Gastrocnemius medialis (tissue), 4 donors: ENCODE results near the gene RSL24D1. TPM values are rescaled to one million over a fixed set of nuclear protein-coding genes. Genes with fewer than 3 reads are reported as not detected.
"Not testable (repeated sequence)": the region's sequence is repeated elsewhere in the genome, so short reads cannot be mapped to it uniquely, and the experiment has no call there.

Experiments
- ATAC-seq, 2 donors: fragments of 150-250 bp; one replicate each; pipeline ENCODE4 v1.9.1; 2016
- DNase-seq, 2 donors: peaks; one replicate each; pipeline ENCODE4 v3.0.0-alpha.2; 2019
- H3K27ac ChIP-seq, 4 donors: fragments of 200-600 bp; sonication (generic); 1 replicate in 1 of 4; 2 replicates in 3 of 4; pipeline ENCODE4 v1.5.1; 2016 to 2018; ENCODE audit warnings: mild to moderate bottlenecking in 2 of 4, moderate library complexity in 1 of 4
- H3K27me3 ChIP-seq, 3 donors: fragments of 200-600 bp; sonication (generic) in 2 of 3; 1 replicate in 1 of 3; 2 replicates in 2 of 3; pipeline versions ENCODE4 v1.5.1 to v1.6.0; 2016 to 2019; ENCODE audit warnings: mild to moderate bottlenecking in 1 of 3, moderate library complexity in 1 of 3
- H3K36me3 ChIP-seq, 2 donors: fragments of 200-600 bp; sonication (generic) in 1 of 2; one replicate each; pipeline ENCODE4 v1.5.1; 2017 to 2018
- H3K4me1 ChIP-seq, 2 donors: fragments of 200-600 bp; sonication (generic) in 1 of 2; one replicate each; pipeline ENCODE4 v1.5.1; 2016 to 2017; ENCODE audit warnings: mild to moderate bottlenecking in 2 of 2
- H3K4me3 ChIP-seq, 4 donors: fragments of 200-600 bp; sonication (generic) in 3 of 4; 1 replicate in 1 of 4; 2 replicates in 3 of 4; pipeline ENCODE4 v1.5.1; 2016 to 2019; ENCODE audit warnings: mild to moderate bottlenecking in 2 of 4
- H3K9me3 ChIP-seq, 3 donors: fragments of 200-600 bp; sonication (generic) in 2 of 3; 1 replicate in 1 of 3; 2 replicates in 2 of 3; pipeline ENCODE4 v1.5.1; 2016 to 2019
- CTCF ChIP-seq, 5 experiments: fragments of 450-650 bp in 3 of 5; fragments of 200-600 bp in 2 of 5; sonication (generic) in 2 of 5; IDR thresholded peaks in 4 of 5; conservative IDR thresholded peaks in 1 of 5; 1 replicate in 4 of 5; 2 replicates in 1 of 5; pipeline ENCODE4 v1.5.1; 2016 to 2019; ENCODE audit warnings: antibody characterized with exemption in 5 of 5, mild to moderate bottlenecking in 3 of 5, moderate library complexity in 3 of 5
- POLR2A ChIP-seq, 2 donors: fragments of 450-650 bp; IDR thresholded peaks; one replicate each; pipeline ENCODE4 v1.6.1; 2017; ENCODE audit warnings: antibody characterized with exemption in 2 of 2, mild to moderate bottlenecking in 2 of 2, moderate library complexity in 2 of 2
- in situ Hi-C, 4 donors: fragments of 200-750 bp; cut with MboI; loops; one replicate each; pipeline versions ENCODE4 v1.15.0 to v1.8.0; 2017; ENCODE audit warnings: low sequenced_read_pairs in 4 of 4
- intact Hi-C: fragments of 100-400 bp; cut with DNase I; formaldehyde crosslinking; loops from one replicate; pipeline ENCODE4 v1.15.1; 2023; ENCODE audit warnings: low total_unique reads
- total RNA-seq, 4 donors: library from RNA; depleted of rRNA; stranded (reverse); fragments of >200 nt; gene quantifications; one replicate each; pipeline versions ENCODE4 v1.1.0 to v1.2.3, GENCODE V29; 2016

The RSL24D1 gene
- total RNA-seq, 4 donors from 2014 or later: 36.8 to 53.3 (median 52.0) TPM

- in situ Hi-C loops (no loop called here), intact Hi-C loops (no loop called here)
- no peak overlapping the region for H3K27ac ChIP-seq
- no peak overlapping the region for H3K4me3 ChIP-seq
- ATAC-seq (no peak), DNase-seq (no peak)
- H3K36me3 ChIP-seq: no peaks in the 10 kb centered on the region
- H3K27me3 ChIP-seq: no peaks in the 10 kb centered on the region
- no peaks in the 10 kb centered on the region for H3K4me1 ChIP-seq
- no peaks in the 10 kb centered on the region for H3K9me3 ChIP-seq
- no peak for TF ChIP-seq POLR2A (IDR thresholded peaks at IDR 0.05)
- TF ChIP-seq CTCF (IDR thresholded peaks at IDR 0.05 in 4 of 5, conservative IDR thresholded peaks at IDR 0.05 in 1 of 5): no peak
Observed at GRCh38 chr15:55164284-55164683, 32.5 kb downstream of the RSL24D1 start.

GRCh38 chr15:55151631-55152030 lies 45.1 kb downstream of the RSL24D1 start:
- in situ Hi-C loops (no loop called here), intact Hi-C loops (no loop called here)
- H3K27me3 ChIP-seq: no peaks in the 10 kb centered on the region
- DNase-seq: no peak
- H3K4me1 ChIP-seq: no peaks in the 10 kb centered on the region
- no peak for ATAC-seq
- no peak overlapping the region for H3K4me3 ChIP-seq
- TF ChIP-seq CTCF (IDR thresholded peaks at IDR 0.05 in 4 of 5, conservative IDR thresholded peaks at IDR 0.05 in 1 of 5) (no peak), POLR2A (IDR thresholded peaks at IDR 0.05) (no peak)
- no peaks in the 10 kb centered on the region for H3K36me3 ChIP-seq
- H3K27ac ChIP-seq: no peak overlapping the region
- H3K9me3 ChIP-seq: no peaks in the 10 kb centered on the region

- H3K27me3 ChIP-seq, in situ Hi-C loops, ATAC-seq: not testable (repeated sequence)
Observed at GRCh38 chr15:55143132-55143531, 53.6 kb downstream of the RSL24D1 start.

GRCh38 chr15:55133972-55134371 lies 62.8 kb downstream of the RSL24D1 start:
- intact Hi-C loops (no loop called here), in situ Hi-C loops (no loop called here)
- no peak overlapping the region for H3K4me3 ChIP-seq
- H3K9me3 ChIP-seq: no peaks in the 10 kb centered on the region
- H3K27me3 ChIP-seq: no peaks in the 10 kb centered on the region
- no peak overlapping the region for H3K27ac ChIP-seq
- DNase-seq: no peak
- ATAC-seq: no peak
- no peaks in the 10 kb centered on the region for H3K36me3 ChIP-seq
- H3K4me1 ChIP-seq: no peaks in the 10 kb centered on the region
- TF ChIP-seq POLR2A (IDR thresholded peaks at IDR 0.05) (no peak), CTCF (IDR thresholded peaks at IDR 0.05 in 4 of 5, conservative IDR thresholded peaks at IDR 0.05 in 1 of 5) (no peak)

More at GRCh38 chr15:55143132-55143531, 53.6 kb downstream of the RSL24D1 start:
- intact Hi-C loops, H3K36me3 ChIP-seq, H3K27ac ChIP-seq, H3K4me1 ChIP-seq, H3K4me3 ChIP-seq, H3K9me3 ChIP-seq, DNase-seq: not testable (repeated sequence)

- Histone ChIP-seq H3K4me1 (no peaks in the 10 kb centered on the region), H3K27ac (no peak overlapping the region), H3K4me3 (no peak overlapping the region), H3K27me3 (no peaks in the 10 kb centered on the region), H3K9me3 (no peaks in the 10 kb centered on the region), H3K36me3 (no peaks in the 10 kb centered on the region)
- in situ Hi-C loops (no loop called here), intact Hi-C loops (no loop called here)
- DNase-seq (no peak), ATAC-seq (no peak)
- no peak for TF ChIP-seq POLR2A (IDR thresholded peaks at IDR 0.05)
- no peak for TF ChIP-seq CTCF (IDR thresholded peaks at IDR 0.05 in 4 of 5, conservative IDR thresholded peaks at IDR 0.05 in 1 of 5)
Observed at GRCh38 chr15:55132672-55133071, 64.1 kb downstream of the RSL24D1 start.

Other genes with a start within 250 kb of the RSL24D1 start
- gene RAB27A, start 92.9 kb upstream of the RSL24D1 start, total RNA-seq: 1 to 10 TPM; 1.1 to 3.2 (median 1.8) TPM
- 10 to 100 TPM in 2 of 4 donors, 1 to 10 TPM in 2; 5.7 to 11.8 (median 9.7) TPM for gene PIGBOS1, start 122.2 kb upstream of the RSL24D1 start, total RNA-seq
- 10 to 100 TPM in 2 of 4 donors, 1 to 10 TPM in 2; 1.2 to 22.9 (median 5.7) TPM for gene PIGB, start 122.3 kb upstream of the RSL24D1 start, total RNA-seq
- 100 to 1,000 TPM in 2 of 4 donors, 10 to 100 TPM in 2; 61.6 to 142 (median 103) TPM for gene CCPG1, start 211.4 kb upstream of the RSL24D1 start, total RNA-seq
- gene PIERCE2, start 211.6 kb upstream of the RSL24D1 start, total RNA-seq: 10 to 100 TPM in 1 of 4 donors, 1 to 10 TPM in 3; 5.1 to 11.8 (median 6.0) TPM